Subcutaneous adipose tissue (tissue), 4 donors: ENCODE data around the gene BBLN. TPM values are rescaled to one million over a fixed set of nuclear protein-coding genes. Genes with fewer than 3 reads are reported as not detected.

Experiments used
- total RNA-seq, 4 donors: library from RNA; depleted of rRNA; stranded (reverse); fragments of >200 nt; gene quantifications; one replicate each; pipeline ENCODE4 v1.1.0, GENCODE V29; 2016
- TF ChIP-seq, protein P1 (sequence below): fragments of 450-650 bp; IDR thresholded peaks from one replicate; pipeline ENCODE4 v1.5.1; 2016; ENCODE audit warnings: low read depth, mild to moderate bottlenecking, control low read depth, antibody characterized with exemption, moderate library complexity

The BBLN gene, protein sequence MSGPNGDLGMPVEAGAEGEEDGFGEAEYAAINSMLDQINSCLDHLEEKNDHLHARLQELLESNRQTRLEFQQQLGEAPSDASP
- 100 to 1,000 TPM in 3 of 4 donors, 10 to 100 TPM in 1; 57.7 to 307 (median 228) TPM for total RNA-seq

DNA sequence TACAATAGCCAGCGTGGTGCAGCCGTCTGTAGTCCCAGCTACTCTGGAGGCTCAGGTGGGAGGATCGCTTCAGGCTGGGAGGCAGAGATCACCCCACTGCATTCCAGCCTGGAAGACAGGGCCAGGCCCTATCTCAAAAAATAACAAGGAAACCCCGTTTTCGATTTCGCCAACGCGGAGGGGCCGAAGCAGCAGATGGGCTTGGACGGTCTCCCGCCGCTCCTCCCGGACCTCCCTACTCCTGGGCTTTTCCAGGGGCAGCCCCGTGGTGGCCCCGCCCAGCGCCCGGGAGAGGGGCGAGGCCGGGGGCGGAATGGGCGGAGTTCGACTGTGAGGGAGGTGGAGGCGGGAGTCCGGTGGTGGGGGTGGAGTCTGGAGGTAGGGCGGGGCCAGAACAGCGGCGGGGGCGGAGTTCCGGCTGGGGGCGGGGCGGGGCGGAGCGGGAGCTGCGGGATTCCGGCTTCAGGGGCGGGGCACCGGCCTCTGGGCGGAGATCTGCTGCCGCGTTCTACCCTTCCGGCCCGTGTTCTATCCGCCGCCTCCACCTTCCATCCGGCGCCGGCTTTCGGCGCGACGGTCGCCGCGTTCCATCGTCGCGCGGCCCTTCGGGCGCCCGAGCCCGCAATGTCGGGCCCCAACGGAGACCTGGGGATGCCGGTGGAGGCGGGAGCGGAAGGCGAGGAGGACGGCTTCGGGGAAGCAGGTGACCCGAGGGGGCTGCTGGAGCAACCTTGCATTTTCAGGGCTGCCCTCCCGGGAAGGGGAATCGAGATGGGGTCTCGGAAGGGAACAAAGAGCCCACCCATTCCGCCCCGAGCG lies at the start of gene BBLN:
Gene BBLN (plus strand): TSS at position 482 of the 819 bp plus-strand sequence. CDS start 143 bp downstream, at position 625.
- TF ChIP-seq, protein P1, sequence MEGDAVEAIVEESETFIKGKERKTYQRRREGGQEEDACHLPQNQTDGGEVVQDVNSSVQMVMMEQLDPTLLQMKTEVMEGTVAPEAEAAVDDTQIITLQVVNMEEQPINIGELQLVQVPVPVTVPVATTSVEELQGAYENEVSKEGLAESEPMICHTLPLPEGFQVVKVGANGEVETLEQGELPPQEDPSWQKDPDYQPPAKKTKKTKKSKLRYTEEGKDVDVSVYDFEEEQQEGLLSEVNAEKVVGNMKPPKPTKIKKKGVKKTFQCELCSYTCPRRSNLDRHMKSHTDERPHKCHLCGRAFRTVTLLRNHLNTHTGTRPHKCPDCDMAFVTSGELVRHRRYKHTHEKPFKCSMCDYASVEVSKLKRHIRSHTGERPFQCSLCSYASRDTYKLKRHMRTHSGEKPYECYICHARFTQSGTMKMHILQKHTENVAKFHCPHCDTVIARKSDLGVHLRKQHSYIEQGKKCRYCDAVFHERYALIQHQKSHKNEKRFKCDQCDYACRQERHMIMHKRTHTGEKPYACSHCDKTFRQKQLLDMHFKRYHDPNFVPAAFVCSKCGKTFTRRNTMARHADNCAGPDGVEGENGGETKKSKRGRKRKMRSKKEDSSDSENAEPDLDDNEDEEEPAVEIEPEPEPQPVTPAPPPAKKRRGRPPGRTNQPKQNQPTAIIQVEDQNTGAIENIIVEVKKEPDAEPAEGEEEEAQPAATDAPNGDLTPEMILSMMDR, result no peak

DNA sequence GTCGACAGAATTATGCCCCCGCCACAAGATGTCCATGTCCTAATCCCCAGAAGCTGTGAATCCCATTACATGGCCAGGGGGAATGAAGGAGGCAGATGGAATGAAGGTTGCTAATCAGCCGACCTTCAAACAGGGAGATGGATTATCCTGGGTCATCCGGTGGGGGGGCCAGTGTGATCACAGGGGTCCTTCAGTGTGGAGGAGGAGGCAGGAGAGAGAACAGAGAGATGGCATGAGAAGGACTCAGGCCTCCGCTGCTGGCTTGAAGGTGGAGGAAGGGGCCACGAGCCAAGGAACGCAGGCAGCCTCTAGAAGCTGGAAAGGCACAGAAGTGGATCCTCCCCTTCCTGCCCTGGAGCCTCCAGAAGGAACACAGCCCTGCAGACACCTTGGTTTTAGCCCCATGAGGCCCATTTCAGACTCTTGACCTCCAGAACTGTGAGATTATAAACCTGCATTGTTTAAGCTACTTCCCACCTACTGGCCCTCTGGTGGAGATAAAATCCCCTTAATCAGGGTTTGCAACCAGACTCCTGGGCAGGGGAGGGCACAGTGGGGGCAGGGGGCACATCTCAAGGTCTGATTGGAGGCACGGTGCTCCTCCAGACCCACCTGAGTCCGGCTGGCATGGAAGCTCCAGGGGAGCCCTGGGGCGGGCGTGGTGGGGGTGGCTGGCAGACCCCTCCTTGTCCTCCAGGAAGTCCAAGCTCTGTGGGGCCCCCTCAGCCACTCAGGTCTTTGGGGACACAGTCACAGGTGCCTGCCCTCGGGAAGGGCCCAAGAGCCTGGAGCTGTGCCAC lies 46.3 kb upstream of the BBLN start:
- TF ChIP-seq, protein P1, result no peak

DNA sequence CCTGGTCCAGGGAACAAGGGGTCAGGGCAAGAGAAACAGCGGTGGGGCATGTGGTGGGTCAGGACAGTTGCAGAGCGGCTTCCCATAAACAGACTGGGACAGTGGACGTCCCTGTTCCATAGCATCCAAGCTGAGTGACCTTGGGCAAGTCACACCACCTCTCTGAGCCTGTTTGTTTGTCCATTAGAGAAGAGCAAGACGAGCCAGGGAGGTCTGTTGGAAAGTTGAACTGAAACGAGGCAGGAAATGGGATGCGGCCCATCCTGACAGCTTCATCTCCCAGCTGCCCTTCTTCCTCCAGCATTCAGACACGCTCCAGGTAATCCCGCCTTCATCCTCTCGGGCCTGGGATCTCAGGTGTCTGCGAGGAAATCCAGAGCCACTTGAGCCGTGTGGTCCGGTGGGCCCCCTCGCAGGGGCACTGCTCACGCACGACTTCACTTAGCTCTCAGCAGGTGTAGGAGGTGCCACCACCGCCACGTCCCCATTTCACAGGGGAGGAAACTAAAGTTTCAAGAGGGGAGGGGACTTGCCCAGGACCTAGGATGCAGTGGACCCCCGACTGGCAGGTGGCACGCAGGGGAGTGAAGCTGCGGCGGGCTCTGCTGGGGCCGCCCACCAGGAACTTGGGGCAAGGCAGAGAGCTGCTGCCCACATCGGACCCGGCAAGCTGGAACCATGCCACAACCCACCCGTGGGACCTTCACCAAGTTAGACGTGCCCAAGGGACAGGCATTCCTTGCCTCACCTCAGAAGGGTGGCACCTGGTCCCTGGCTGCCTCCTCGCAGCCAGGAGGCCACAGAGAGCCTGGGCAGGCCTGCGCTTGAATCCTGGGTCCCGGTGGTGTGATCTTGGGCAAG lies 45.5 kb upstream of the BBLN start:
- TF ChIP-seq, protein P1, result no peak

DNA sequence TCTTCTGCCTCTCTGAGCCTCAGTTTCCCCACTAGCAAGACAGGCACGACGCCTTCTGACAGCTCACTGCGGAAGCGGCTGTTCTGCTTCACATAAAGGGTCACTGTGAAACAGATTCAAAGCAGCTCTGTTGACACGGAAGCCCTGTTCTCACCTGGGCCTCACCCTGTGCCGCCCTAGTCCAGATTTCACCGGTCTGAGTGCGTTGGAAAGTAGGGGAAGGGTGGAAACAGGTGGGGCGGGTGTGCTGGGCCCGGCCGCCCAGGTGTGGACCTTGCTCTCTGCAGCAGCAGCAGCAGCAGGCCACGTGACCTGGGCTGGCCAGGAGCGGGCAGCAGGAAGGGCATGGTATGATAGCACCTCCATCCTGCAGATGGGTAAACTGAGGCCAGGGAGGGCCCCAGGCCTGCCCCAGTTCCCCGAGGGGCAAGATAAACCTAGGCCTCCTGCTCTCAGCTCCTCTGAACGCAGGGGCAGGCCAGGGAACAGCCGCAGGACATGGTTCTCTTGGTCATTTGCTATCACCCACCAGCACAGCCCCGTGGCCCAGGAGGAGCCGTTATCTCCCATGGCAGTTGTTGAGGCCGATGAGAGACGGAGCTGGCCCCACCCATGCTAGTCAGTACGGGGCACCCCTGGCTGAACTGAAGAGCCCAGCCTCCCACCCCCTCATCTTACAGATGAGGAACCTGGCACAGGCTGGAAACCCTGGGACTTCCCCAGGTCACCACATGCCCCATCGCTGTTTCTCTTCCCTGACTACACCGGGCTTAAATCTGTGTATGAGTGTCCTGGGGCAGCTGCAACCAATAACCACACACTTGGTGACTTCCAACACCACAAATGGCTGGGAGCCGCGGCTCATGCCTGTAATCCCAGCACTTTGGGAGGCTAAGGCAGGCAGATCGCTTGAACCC lies 44.6 kb upstream of the BBLN start:
- TF ChIP-seq, protein P1, result no peak

DNA sequence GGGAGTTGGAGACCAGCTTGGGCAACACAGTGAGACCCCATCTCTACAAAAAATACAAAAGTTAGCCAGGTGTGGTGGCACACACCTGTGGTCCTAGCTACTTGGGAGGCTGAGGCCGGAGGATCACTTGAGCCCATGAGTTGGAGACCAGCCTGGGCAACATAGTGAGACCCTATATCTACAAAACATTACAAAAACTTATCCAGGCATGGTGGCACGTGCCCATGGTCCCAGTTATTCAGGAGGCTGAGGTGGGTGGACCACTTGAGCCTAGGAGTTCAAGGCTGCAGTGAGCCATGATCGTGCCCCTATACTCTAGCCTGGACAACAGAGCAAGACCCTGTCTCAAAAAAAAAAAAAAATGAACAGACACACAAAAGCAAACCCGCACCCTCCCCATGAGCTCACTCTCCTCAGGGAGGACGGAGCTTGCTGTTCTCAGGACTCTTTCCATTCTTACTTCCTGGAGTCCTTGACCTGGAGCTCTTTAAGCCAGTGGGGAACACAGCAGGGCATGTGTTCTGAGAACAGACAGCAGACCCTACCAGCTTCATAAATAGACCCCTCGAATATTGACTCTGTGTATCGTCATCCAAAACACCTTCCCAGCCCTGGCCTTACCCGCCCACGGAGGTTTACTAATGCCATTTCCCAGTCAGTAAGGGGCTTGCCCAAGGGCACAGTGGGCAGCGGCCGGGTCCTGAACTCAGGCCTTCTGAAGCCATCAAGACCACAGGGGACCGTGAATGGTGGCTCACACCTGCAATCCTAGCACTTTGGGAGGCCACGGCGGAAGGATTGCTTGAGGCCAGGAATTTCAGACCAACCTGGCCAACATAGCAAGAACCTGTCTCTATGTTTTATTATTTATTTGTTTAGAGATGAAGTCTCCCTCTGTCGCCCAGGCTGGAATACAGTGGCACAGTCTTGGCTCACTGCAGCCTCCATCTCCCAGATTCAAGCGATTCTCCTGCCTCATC lies 43.7 kb upstream of the BBLN start:
- TF ChIP-seq, protein P1, result no peak
